Measurements from ENCODE around the gene LOC128125822.
A peak's percentile ranks its signal among the peaks of the same experiment; 100 is the strongest.

The LOC128125822 gene

GRCh38 chr6:63572044-63572746 is at the start of gene LOC128125822, which contains the start of gene PTP4A1:
Gene LOC128125822, plus strand, starts transcription at chr6:63572480.
Gene PTP4A1, plus strand, starts transcription at chr6:63572480. Its CDS starts 4,401 bp downstream, at chr6:63576881.
- peak; percentile 96 for DNase-seq (ENCODE audit: low read depth)

GRCh38 chr6:63522911-63523287 is 49.4 kb upstream of the LOC128125822 start:
- peak; percentile 9 for DNase-seq (ENCODE audit: low read depth)

- DNase-seq (ENCODE audit: low read depth) = no peak
Measured at GRCh38 chr6:63523630-63524029, 48.6 kb upstream of the LOC128125822 start.

GRCh38 chr6:63525186-63525878 is 46.9 kb upstream of the LOC128125822 start:
- DNase-seq (ENCODE audit: low read depth) = no peak

- no peak for DNase-seq (ENCODE audit: low read depth)
Measured at GRCh38 chr6:63526931-63527330, 45.3 kb upstream of the LOC128125822 start.

GRCh38 chr6:63527658-63528514 is 44.4 kb upstream of the LOC128125822 start:
- DNase-seq (ENCODE audit: low read depth) = peak; percentile 100

- DNase-seq (ENCODE audit: low read depth) = peak; percentile 15
Measured at GRCh38 chr6:63529498-63529897, 42.8 kb upstream of the LOC128125822 start.

GRCh38 chr6:63530182-63530581 is 42.1 kb upstream of the LOC128125822 start:
- no peak for DNase-seq (ENCODE audit: low read depth)

GRCh38 chr6:63530991-63531390 is 41.3 kb upstream of the LOC128125822 start:
- DNase-seq (ENCODE audit: low read depth) = no peak

- no peak for DNase-seq (ENCODE audit: low read depth)
Measured at GRCh38 chr6:63533026-63533425, 39.3 kb upstream of the LOC128125822 start.

GRCh38 chr6:63533952-63534351 is 38.3 kb upstream of the LOC128125822 start:
- no peak for DNase-seq (ENCODE audit: low read depth)

GRCh38 chr6:63537201-63537958 is 34.9 kb upstream of the LOC128125822 start:
- no peak for DNase-seq (ENCODE audit: low read depth)

GRCh38 chr6:63537959-63538300 is 34.4 kb upstream of the LOC128125822 start:
- no peak for DNase-seq (ENCODE audit: low read depth)

GRCh38 chr6:63538550-63538949 is 33.7 kb upstream of the LOC128125822 start:
- DNase-seq (ENCODE audit: low read depth) = no peak

- DNase-seq (ENCODE audit: low read depth) = no peak
Measured at GRCh38 chr6:63543001-63543400, 29.3 kb upstream of the LOC128125822 start.

GRCh38 chr6:63543982-63544381 is 28.3 kb upstream of the LOC128125822 start:
- DNase-seq (ENCODE audit: low read depth) = peak; percentile 33

GRCh38 chr6:63546236-63546635 is 26.0 kb upstream of the LOC128125822 start:
- no peak for DNase-seq (ENCODE audit: low read depth)

- no peak for DNase-seq (ENCODE audit: low read depth)
Measured at GRCh38 chr6:63546697-63547096, 25.6 kb upstream of the LOC128125822 start.

GRCh38 chr6:63549076-63549475 is 23.2 kb upstream of the LOC128125822 start:
- DNase-seq (ENCODE audit: low read depth) = no peak

GRCh38 chr6:63553208-63553607 is 19.1 kb upstream of the LOC128125822 start:
- no peak for DNase-seq (ENCODE audit: low read depth)

GRCh38 chr6:63553900-63554299 is 18.4 kb upstream of the LOC128125822 start:
- no peak for DNase-seq (ENCODE audit: low read depth)

- DNase-seq (ENCODE audit: low read depth) = no peak
Measured at GRCh38 chr6:63554782-63555181, 17.5 kb upstream of the LOC128125822 start.

Measured in amniotic epithelial cell (primary cell).